HepG2 (cell line): Measurements from ENCODE around the gene POLR1D. TPM values are rescaled to one million over a fixed set of nuclear protein-coding genes. Genes with fewer than 3 reads are reported as not detected.

Source experiments
- ADNP ChIP-seq: sonication (generic); formaldehyde crosslinking; IDR thresholded peaks from 2 replicates; pipeline ENCODE4 v1.4.0; 2020; ENCODE audit warnings: missing genetic modification reagents
- AHR ChIP-seq: IDR thresholded peaks from 2 replicates; pipeline ENCODE4 v1.6.1; 2018; ENCODE audit warnings: missing genetic modification reagents, missing compliant biosample characterization
- DMTF1 ChIP-seq: sonication (generic); formaldehyde crosslinking; IDR thresholded peaks from 2 replicates; pipeline ENCODE4 v1.4.0; 2020; ENCODE audit warnings: mild to moderate bottlenecking, missing genetic modification reagents
- KMT2B ChIP-seq: IDR thresholded peaks from 2 replicates; pipeline ENCODE4 v1.6.1; 2016; ENCODE audit warnings: missing genetic modification reagents, missing compliant biosample characterization
- NBN ChIP-seq: fragments of 450-650 bp; conservative IDR thresholded peaks from 2 replicates; pipeline ENCODE4 v1.6.1; 2017
- ONECUT2 ChIP-seq: sonication (generic); formaldehyde crosslinking; IDR thresholded peaks from 2 replicates; pipeline ENCODE4 v1.4.0; 2020; ENCODE audit warnings: missing genetic modification reagents
- PCBP2 ChIP-seq: fragments of 200-400 bp; formaldehyde crosslinking; optimal IDR thresholded peaks from 2 replicates; pipeline ENCODE3; 2018; ENCODE audit warnings: low read length, low read depth; ENCODE audit not compliant: poor library complexity, severe bottlenecking
- SATB2 ChIP-seq: sonication (generic); formaldehyde crosslinking; IDR thresholded peaks from 2 replicates; pipeline ENCODE4 v1.5.0; 2020; ENCODE audit warnings: missing genetic modification reagents
- STAG1 ChIP-seq: sonication (generic); formaldehyde crosslinking; IDR thresholded peaks from 2 replicates; pipeline ENCODE4 v1.4.0; 2020; ENCODE audit warnings: missing genetic modification reagents
- THAP7 ChIP-seq: sonication (generic); formaldehyde crosslinking; IDR thresholded peaks from 2 replicates; pipeline ENCODE4 v1.8.1; 2023; ENCODE audit warnings: mild to moderate bottlenecking, missing genetic modification reagents
- ZIK1 ChIP-seq: sonication (generic); formaldehyde crosslinking; IDR thresholded peaks from 2 replicates; pipeline ENCODE4 v1.5.0; 2020; ENCODE audit warnings: mild to moderate bottlenecking, low read depth, missing genetic modification reagents, borderline replicate concordance
- ZKSCAN1 ChIP-seq: fragments of 150-350 bp; IDR thresholded peaks from 2 replicates; pipeline ENCODE4 v1.6.1; 2014; ENCODE audit warnings: low read length
- ZMAT3 ChIP-seq: sonication (generic); formaldehyde crosslinking; conservative IDR thresholded peaks from 2 replicates; pipeline ENCODE4 v1.7.0; 2021; ENCODE audit warnings: missing genetic modification reagents
- ZNF101 ChIP-seq: sonication (generic); formaldehyde crosslinking; IDR thresholded peaks from 2 replicates; pipeline ENCODE4 v1.4.0; 2020; ENCODE audit warnings: mild to moderate bottlenecking, low read depth, missing genetic modification reagents, borderline replicate concordance
- ZNF276 ChIP-seq: sonication (generic); formaldehyde crosslinking; IDR thresholded peaks from 2 replicates; pipeline ENCODE4 v1.4.0; 2020; ENCODE audit warnings: mild to moderate bottlenecking, low read depth, missing genetic modification reagents
- ZNF3 ChIP-seq: IDR thresholded peaks from 2 replicates; pipeline ENCODE4 v1.7.0; 2017; ENCODE audit warnings: inconsistent platforms
- ZNF510 ChIP-seq: sonication (generic); formaldehyde crosslinking; IDR thresholded peaks from 2 replicates; pipeline ENCODE4 v1.4.0; 2020; ENCODE audit warnings: low read depth, mild to moderate bottlenecking, missing genetic modification reagents
- ZNF713 ChIP-seq: sonication (generic); formaldehyde crosslinking; IDR thresholded peaks from 2 replicates; pipeline ENCODE4 v1.4.0; 2020; ENCODE audit warnings: mild to moderate bottlenecking, missing genetic modification reagents
- ZSCAN29 ChIP-seq: sonication (generic); formaldehyde crosslinking; conservative IDR thresholded peaks from 2 replicates; pipeline ENCODE4 v1.4.0; 2020; ENCODE audit warnings: mild to moderate bottlenecking, missing genetic modification reagents
- polyA plus RNA-seq, 8 experiments: library from polyadenylated mRNA; depleted of rRNA in 3 of 8; stranded (reverse) in 7 of 8; unstranded in 1 of 8; fragments of >200 nt; fragmentation: Illumina TruSeq in 4 of 8; extraction: Trizol in 4 of 8; gene quantifications; 2 replicates each; pipeline versions ENCODE4 v1.2.1 to v1.2.3, GENCODE V29; 2011 to 2016; ENCODE audit warnings: low read depth in 4 of 8, missing spikeins in 1 of 8, mixed read lengths in 1 of 8; ENCODE audit not compliant: insufficient read depth in 1 of 8
- total RNA-seq, 5 experiments: library from RNA; depleted of rRNA; stranded (reverse); fragments of >200 nt; fragmentation: Illumina TruSeq; extraction: Trizol; gene quantifications; 2 replicates each; pipeline ENCODE4 v1.2.3, GENCODE V29; 2016; ENCODE audit warnings: low read depth in 1 of 5
- TF ChIP-seq, protein P1 (sequence below): sonication (generic); formaldehyde crosslinking; IDR thresholded peaks from 2 replicates; pipeline ENCODE4 v1.8.1; 2023; ENCODE audit warnings: mild to moderate bottlenecking, missing genetic modification reagents, borderline replicate concordance
- TF ChIP-seq, protein P2 (sequence below): sonication (generic); formaldehyde crosslinking; IDR thresholded peaks from 2 replicates; pipeline ENCODE4 v1.8.0; 2022; ENCODE audit warnings: missing genetic modification reagents, mild to moderate bottlenecking, inconsistent platforms, borderline replicate concordance
- TF ChIP-seq, protein P3 (sequence below): sonication (generic); formaldehyde crosslinking; IDR thresholded peaks from 2 replicates; pipeline ENCODE4 v1.5.1; 2020; ENCODE audit warnings: mild to moderate bottlenecking, moderate library complexity, missing genetic modification reagents

POLR1D gene
- total and polyA plus RNA-seq, 2 of the 13 experiments (the other 11 are each of a cell fraction or from before 2014, with no cell fraction given): 183 to 490 TPM

DNA sequence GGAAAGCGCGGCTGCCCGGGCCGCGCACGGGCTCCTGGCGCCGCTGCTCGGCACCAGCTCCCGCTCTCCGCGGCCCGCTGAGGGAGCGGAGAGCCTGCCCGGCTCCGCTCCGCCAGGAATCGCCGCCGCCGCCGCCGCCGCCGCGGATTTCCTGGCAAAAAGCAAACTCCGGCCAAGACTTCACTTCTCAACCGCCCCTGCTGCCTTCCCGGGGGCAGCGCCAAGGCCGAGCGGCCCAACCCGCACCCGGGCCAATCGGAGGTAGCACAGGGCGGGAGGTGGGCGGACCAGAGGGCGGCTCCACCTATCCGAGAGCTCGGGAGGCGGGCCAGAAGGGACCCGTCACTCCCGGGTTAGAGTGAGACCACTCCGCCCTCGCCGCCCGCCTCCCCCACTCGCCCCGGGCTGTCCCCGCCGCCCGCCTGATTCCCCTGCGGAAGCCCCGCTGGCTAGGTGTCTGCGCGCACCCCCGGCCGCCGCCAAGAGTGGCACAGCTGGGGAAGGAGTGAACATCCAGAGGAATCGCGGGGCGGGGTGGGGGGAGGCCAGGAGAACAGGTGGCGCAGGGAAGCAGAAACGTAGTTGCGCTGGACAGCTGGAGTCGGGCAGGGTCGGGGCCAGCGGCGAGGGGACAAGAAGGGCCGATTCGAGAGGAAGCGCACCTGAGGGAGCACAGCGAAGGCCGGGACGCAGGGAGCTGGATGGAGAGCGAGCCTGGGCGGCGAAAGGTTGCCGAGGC lies 1.1 kb upstream of the POLR1D start, which contains the start of gene LNX2 (continued):
- TF ChIP-seq ONECUT2 (CRISPR knock-in tag) (no peak), ZNF713 (CRISPR knock-in tag) (no peak), DMTF1 (CRISPR knock-in tag) (no peak), ZSCAN29 (no peak; the same call in 1 of the 2 replicates), AHR (CRISPR knock-in tag) (no peak), THAP7 (CRISPR knock-in tag) (no peak), ZKSCAN1 (no peak), KMT2B (CRISPR knock-in tag) (no peak; the same call in none of the 2 replicates), SATB2 (CRISPR knock-in tag) (no peak), ADNP (CRISPR knock-in tag) (no peak), NBN (no peak), PCBP2 (no peak), ZIK1 (CRISPR knock-in tag) (no peak; the same call in 1 of the 2 replicates), ZNF3 (no peak), ZNF101 (CRISPR knock-in tag) (no peak), STAG1 (peak; percentile 12; the same call in 1 of the 2 replicates), ZMAT3 (0 out of 2 replicates have a peak, but pooled peaks have one; percentile 9), ZNF276 (CRISPR knock-in tag) (no peak), ZNF510 (no peak)
- TF ChIP-seq, protein P1, sequence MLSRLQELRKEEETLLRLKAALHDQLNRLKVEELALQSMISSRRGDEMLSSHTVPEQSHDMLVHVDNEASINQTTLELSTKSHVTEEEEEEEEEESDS (CRISPR knock-in tag): no peak
- TF ChIP-seq, protein P2, sequence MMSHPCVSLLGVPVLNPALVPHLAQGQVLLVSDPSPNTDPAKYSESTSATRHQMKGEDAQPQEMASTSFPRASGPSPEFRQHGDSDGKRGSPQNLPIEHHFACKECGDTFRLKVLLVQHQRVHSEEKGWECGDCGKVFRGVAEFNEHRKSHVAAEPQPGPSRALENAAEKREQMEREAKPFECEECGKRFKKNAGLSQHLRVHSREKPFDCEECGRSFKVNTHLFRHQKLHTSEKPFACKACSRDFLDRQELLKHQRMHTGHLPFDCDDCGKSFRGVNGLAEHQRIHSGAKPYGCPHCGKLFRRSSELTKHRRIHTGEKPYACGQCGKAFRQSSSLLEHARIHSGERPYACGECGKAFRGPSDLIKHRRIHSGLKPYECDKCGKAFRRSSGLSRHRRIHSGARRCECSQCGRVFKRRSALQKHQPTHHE (CRISPR knock-in tag): no peak
- TF ChIP-seq, protein P3, sequence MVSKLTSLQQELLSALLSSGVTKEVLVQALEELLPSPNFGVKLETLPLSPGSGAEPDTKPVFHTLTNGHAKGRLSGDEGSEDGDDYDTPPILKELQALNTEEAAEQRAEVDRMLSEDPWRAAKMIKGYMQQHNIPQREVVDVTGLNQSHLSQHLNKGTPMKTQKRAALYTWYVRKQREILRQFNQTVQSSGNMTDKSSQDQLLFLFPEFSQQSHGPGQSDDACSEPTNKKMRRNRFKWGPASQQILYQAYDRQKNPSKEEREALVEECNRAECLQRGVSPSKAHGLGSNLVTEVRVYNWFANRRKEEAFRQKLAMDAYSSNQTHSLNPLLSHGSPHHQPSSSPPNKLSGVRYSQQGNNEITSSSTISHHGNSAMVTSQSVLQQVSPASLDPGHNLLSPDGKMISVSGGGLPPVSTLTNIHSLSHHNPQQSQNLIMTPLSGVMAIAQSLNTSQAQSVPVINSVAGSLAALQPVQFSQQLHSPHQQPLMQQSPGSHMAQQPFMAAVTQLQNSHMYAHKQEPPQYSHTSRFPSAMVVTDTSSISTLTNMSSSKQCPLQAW (CRISPR knock-in tag): peak; percentile 37; the same call in 1 of the 2 replicates
